Measurements from ENCODE around the gene RNF182. TPM values are rescaled to one million over a fixed set of nuclear protein-coding genes. Genes with fewer than 3 reads are reported as not detected.

Gene RNF182
- total RNA-seq, 2 donors from 2014 or later = 0.33 to 1.6 TPM

GRCh38 chr6:13916230-13916944 is 8.4 kb upstream of the RNF182 start:
- DNase-seq = peak in 3 of 4 donors; percentile 37 to 55 (median 48)
- Histone ChIP-seq H3K36me3 (replicated peaks in 1 of 2; ENCODE audit: insufficient read depth in 1 of 2, low read depth in 2 of 2) (no peaks in the 10 kb centered on the region), H3K9me3 (no peaks in the 10 kb centered on the region), H3K4me3 (no peak overlapping the region), H3K4me1 (peaks cover 4% of the 10 kb centered on the region), H3K27me3 (peaks cover 0 to 7% of the 10 kb centered on the region in 2 donors), H3K27ac (no peak overlapping the region)
- ATAC-seq = peak; percentile 56
- intact Hi-C loops (cut with DNase I) = loop anchor here (10.0 kb wide), 1 partner anchor 148 kb away; no protein-coding TSS in a partner anchor
- 69 to 75% methylated on average over 5 of the region's 5 CpGs for WGBS, 2 donors
- TF ChIP-seq CTCF (IDR thresholded peaks at IDR 0.05) (no peak), POLR2A (IDR thresholded peaks at IDR 0.05) (no peak)

- no peaks in the 10 kb centered on the region for H3K9me3 ChIP-seq
- H3K36me3 ChIP-seq (replicated peaks in 1 of 2; ENCODE audit: insufficient read depth in 1 of 2, low read depth in 2 of 2) = no peaks in the 10 kb centered on the region
- TF ChIP-seq CTCF (IDR thresholded peaks at IDR 0.05) (no peak), POLR2A (IDR thresholded peaks at IDR 0.05) (no peak)
- H3K27me3 ChIP-seq = peaks cover 0 to 7% of the 10 kb centered on the region in 2 donors
- DNase-seq (no peak), ATAC-seq (no peak)
- intact Hi-C loops (cut with DNase I) = loop anchor here (10.0 kb wide), 1 partner anchor 148 kb away; no protein-coding TSS in a partner anchor
- no peak overlapping the region for H3K27ac ChIP-seq
- 23% methylated on average over 1 of the region's 1 CpG for WGBS, 2 donors
- peaks cover 4% of the 10 kb centered on the region for H3K4me1 ChIP-seq
- no peak overlapping the region for H3K4me3 ChIP-seq
These were observed 7.6 kb upstream of the RNF182 start for GRCh38 chr6:13917141-13917540.

- no peaks in the 10 kb centered on the region for H3K9me3 ChIP-seq
- peaks cover 0 to 7% of the 10 kb centered on the region in 2 donors for H3K27me3 ChIP-seq
- intact Hi-C loops (cut with DNase I) = loop anchor here (10.0 kb wide), 1 partner anchor 146 kb away; no protein-coding TSS in a partner anchor
- H3K36me3 ChIP-seq (replicated peaks in 1 of 2; ENCODE audit: insufficient read depth in 1 of 2, low read depth in 2 of 2) = no peaks in the 10 kb centered on the region
- 72 to 79% methylated on average over 4 of the region's 4 CpGs for WGBS, 2 donors
- ATAC-seq (no peak), DNase-seq (no peak)
- no peak for TF ChIP-seq CTCF (IDR thresholded peaks at IDR 0.05)
- TF ChIP-seq POLR2A (IDR thresholded peaks at IDR 0.05) = no peak
- H3K27ac ChIP-seq = no peak overlapping the region
- no peak overlapping the region for H3K4me3 ChIP-seq
- H3K4me1 ChIP-seq = peaks cover 4% of the 10 kb centered on the region
These were observed 6.0 kb upstream of the RNF182 start for GRCh38 chr6:13918686-13919250.

- H3K27me3 ChIP-seq = peaks cover 0 to 7% of the 10 kb centered on the region in 2 donors
- no peak overlapping the region for H3K27ac ChIP-seq
- no peaks in the 10 kb centered on the region for H3K9me3 ChIP-seq
- H3K4me3 ChIP-seq = no peak overlapping the region
- WGBS, 2 donors = 86 to 93% methylated on average over 1 of the region's 1 CpG
- no peaks in the 10 kb centered on the region for H3K36me3 ChIP-seq (replicated peaks in 1 of 2; ENCODE audit: insufficient read depth in 1 of 2, low read depth in 2 of 2)
- no peak for TF ChIP-seq CTCF (IDR thresholded peaks at IDR 0.05)
- no peak for TF ChIP-seq POLR2A (IDR thresholded peaks at IDR 0.05)
- H3K4me1 ChIP-seq = peaks cover 13% of the 10 kb centered on the region
- no peak for DNase-seq
- ATAC-seq = no peak
- intact Hi-C loops (cut with DNase I) = loop anchor here (10.0 kb wide), 1 partner anchor 145 kb away; no protein-coding TSS in a partner anchor
These were observed 4.9 kb upstream of the RNF182 start for GRCh38 chr6:13919861-13920260.

Measured in body of pancreas (tissue), 4 donors.